HG03175 (cell line): Measurements from ENCODE around the gene FLYWCH1.

Experiments used
- ATAC-seq: cut with Tn5 transposase; IDR thresholded peaks from one replicate; pipeline ENCODE4 v1.9.1; 2021; ENCODE audit warnings: mild to moderate bottlenecking, moderate library complexity; ENCODE audit not compliant: unreplicated experiment

FLYWCH1 gene

DNA sequence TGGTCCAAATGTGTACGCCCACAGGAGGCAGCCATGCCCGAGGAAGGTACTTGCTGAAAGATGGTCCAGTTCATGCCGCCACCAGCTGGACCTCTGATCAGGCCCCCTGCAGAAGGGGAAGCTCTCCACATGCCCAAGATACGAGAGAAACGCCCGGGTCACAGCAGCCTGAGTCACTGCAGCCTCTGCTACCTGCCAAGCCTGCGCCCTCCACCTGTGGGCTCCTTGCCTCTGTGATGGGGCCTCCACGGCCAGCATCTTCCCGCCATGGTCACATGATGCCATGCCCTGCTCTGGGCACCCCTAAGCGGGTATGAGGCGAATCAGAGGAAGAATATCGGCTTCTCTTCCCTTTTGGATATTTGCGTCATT is 38.6 kb downstream of the FLYWCH1 start:
- ATAC-seq: no peak

DNA sequence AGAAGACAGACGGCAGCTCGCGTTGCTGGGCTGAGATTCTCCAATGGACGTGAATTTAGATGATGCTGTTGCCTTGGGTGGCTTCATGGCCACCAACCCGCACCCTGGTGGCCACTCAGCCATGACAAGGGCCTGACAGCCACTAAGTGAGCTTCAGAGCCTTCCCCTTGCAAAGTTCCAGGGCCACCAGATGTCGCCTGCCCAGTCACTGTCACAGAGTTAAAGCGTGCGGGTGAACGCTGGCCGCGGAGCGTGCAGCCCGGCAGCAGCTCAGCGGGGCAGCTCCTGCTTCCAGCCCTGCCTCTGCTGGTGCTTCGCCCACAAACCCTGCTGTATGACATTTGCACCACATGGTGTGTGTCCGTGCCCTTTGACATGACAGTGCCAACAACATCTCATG is 39.0 kb downstream of the FLYWCH1 start:
- ATAC-seq: no peak

DNA sequence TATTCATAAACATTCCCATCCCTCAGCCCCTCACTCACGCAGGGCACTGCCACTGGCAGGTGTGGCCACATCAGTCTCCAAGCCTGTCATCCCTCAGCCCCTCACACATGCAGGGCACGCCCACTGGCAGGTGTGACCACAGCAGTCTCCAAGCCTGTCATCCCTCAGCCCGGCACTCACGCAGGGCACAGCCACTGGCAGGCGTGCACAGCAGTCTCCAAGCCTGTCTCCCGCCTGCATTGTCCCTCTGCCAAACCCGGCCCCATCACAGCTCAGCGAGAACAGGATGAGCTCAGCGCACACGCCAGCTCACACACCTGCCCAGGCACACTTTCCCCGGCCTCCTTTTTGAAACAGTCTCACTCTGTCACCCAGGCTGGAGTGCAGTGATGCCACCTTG is 40.9 kb downstream of the FLYWCH1 start:
- no peak for ATAC-seq

DNA sequence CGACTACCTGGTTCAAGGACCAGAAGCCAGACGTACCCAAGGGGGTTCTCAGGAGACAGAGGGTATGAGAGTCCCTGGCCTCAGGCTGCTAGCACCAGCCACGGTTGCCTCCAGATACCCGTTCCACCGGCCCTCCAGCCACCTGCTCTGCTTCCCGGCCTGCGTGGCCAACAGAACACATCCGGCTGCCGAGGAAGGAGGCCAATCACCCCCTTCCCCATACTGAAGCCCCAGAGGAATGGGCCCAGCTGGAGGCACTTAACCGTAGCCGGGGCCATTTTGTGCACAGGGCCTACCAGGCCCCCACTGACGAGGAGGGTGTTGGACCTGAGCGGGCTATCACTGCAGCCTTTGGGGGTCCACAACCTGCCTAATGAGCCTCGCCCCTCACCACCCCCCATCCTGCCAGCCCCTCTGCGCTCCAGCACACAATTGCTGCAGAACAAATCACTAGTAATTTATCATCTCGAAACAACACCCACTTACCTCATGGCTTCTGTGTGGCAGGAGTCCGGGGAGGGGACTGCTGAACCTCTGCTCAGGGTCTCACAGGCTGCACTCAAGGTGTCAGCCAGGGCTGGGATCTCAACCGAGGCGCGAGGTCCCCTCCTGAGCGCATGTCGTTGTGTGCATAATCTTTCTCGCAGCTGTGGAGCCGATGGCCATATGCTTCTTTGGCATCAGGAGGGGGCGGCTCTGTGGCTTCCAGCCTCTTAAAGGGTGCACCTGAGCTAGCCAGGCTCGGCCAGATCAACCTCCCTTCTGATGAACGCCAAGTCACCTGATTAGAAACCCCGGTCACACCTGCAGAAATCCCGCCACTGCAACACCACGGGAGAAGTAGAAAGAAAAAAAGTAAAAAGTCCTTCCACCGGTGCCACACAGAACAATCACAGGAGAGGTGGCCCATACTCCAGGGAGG is 42.2 kb downstream of the FLYWCH1 start:
- no peak for ATAC-seq

DNA sequence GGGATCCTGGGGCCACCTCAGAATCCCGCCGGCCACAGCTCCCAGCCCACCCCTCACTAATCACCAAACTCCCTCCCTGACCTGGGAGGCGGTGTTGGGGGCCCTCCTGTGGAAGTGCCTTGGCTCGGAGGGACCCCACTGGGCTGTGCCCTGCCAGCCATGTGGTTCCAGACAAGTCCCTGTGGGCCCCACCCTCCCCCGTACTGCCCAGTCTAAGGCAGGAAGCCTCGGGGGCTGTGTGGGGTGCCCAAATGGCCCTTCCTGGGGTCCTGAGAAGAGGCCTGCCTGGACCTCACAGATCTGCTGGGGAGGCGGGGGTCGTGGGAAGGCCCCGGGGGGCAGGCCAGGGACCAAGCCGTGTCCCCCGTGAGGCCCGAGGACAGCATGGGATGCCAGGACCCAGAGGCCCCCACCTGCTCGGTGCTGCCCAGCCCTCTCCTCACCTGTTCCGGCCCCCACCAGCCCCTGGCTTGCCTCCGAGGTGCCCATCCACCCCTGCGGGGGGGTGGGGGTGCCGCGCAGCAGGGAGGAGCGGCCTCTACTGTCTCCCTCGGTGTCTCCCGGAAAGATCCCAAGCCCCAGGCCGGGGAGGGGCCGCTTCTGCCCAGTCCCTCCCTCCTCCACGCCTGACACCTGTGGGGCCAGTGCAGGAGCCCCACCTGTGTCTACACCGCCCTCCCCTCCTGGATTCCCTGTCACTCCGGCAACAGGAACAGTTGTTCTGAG is 43.1 kb downstream of the FLYWCH1 start:
- no peak for ATAC-seq

DNA sequence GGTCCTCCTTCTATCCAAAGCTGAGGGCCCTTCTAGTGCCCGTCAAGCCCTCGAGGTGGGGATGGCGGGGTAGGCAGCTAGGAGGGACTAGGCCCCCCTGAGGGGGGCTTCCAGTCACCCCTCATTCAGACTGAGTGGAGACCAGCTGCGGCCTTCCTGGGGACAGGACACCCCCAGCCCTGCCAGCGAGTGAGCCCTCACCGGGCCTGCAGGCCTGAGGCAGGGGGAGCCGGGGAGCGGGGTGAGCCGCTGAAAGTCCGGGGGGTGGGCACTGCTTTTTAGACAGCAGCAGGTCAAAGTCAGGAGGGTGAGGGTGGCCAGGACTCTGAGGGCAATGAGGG is 43.7 kb downstream of the FLYWCH1 start:
- ATAC-seq: no peak

DNA sequence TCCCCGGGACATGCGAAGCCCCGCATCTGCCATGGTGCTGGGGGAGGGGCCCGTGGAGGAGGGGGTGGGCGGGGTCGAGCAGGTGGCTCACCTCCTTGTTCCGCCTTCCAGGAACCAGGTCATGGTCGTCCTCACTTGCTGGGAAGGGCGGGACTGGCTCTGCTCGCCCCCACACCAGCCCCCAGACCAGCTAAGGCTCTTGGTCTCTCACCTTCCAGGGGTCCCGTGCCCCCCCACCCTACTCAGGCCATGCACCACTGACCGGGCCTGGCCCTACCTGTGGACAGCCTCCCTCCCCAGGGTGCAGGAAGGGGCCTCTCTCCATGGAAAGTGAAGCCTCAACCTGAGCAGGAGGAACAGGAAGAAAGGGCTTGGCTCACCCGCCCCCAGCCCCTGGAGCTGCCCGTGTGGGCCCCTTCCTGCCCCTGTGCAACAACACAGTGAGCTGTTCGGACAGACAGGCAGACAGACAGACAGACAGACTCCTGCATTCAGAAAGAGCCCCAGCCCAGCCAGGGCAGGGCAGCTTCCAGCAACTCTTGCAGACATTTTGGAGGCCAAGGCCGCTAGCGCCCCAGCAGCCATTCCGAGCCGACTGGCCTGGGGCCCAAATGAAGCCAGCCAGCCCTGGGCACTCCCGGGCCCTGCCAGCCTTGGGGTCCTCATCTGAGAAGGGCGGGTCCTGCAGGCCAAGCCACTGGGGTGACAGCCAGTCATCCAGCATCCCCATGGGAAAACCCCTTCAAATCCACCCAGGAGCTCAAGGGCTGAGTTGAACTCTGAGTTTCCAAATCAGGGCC is 44.2 kb downstream of the FLYWCH1 start:
- no peak for ATAC-seq

DNA sequence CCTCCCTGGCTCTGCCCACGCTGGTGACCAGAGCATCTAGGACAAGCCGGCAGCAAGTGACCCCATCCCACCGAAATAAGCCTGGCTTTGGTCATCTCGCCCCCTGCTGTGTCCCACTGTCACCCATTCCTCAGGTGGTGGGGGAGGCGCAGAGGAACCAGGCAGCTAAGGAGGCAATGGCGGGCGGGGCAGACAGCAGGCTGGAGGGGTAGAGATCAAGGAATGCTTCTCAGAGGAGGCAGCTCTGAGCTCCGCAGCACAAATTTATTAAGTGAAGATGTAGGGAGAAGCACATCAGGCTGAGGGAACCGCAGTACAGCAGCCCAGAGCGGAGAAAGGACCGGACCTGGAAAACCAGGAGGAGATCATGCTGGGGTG is 44.8 kb downstream of the FLYWCH1 start:
- no peak for ATAC-seq

DNA sequence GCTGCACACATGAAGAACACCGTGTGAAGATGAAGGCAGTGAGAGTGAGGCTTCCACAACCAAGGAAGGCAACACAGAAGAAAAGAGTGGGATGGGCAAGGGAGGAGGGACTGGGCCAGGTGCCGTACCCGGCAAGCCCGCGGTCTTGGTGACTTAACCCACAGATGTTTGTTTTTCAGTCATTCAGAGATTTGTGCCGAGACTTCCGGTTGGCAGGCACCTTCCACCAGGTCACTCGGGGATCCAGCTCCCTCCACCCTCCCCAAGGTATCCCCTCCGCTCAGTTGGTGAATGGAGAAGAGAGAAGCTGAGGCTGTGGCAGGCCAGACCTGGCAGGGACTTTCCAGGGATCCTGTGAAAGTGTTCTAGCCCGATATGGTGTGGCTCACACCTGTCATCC is 47.5 kb downstream of the FLYWCH1 start:
- ATAC-seq: no peak

DNA sequence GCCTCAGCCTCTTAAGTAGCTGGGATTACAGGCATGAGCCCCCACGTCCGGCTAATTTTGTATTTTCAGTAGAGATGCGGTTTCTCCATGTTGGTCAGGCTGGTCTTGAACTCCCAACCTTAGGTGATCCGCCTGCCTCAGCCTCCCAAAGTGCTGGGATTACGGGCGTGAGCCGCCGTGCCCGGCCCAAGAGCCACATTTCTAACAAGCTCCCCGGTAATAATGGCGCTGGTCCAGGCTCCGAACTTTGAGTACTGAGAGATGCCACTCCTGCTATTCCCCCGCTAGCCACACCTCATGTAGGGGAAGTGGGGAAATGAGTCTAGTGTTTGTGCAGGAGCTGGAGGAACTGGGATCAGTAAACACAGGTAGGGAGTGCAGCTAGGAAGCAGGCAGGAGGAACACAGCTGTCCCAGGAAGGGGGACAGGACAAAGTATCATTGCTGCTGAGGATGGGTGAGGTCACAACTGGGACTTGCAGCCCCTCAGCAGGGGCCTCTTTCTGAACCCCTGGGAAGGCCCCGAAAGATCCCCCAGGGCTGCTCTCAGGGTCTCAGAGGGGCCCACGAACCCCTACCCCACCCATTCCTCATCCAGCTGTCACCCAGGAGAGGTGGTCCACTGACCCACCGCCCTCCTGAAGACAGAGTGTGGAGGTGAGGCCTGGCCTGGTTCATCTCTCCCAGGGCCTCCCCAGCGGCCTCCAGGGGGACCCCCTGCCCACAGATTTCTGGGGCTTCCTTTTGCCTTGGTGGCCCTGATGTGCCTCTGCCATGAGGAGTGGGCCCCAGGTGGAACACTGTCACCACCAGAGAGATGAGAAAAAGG is 48.7 kb downstream of the FLYWCH1 start:
- no peak for ATAC-seq

DNA sequence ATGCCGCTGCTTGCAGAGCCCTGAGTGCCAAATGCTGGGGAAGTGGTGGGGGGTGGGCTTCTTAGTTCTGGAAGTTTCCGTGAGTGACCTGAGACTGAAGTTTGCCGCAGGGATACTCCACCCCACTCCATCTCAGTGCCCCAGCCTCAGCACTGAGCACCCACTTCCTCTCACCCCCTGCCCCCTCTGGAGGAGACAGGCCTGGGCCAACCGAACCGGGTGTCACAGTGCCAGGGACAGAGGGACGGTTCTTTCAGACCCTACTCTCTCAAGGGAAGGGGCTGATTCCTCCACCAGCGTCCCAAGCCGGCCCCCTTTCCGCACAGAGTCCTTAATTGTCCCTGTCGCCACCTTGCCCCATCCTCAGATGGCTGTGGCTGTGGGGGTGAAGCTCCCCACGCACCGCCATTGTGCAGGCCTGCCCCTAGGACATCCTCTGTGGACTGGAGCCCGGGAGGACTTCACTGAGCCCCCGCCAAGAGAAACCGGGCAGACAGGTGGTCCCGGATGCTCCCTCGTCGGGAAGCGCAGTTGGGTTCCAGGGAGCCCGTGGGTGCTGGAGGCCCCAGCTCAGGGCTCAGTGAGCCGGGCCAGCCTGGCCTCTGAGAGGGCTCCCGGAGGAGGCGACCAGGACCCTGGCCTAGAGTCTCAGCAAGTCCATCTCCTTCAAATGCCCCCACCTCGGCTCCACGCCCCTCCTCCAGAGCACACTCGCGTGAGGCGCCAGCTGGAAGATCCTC is 50.8 kb downstream of the FLYWCH1 start:
- no peak for ATAC-seq

DNA sequence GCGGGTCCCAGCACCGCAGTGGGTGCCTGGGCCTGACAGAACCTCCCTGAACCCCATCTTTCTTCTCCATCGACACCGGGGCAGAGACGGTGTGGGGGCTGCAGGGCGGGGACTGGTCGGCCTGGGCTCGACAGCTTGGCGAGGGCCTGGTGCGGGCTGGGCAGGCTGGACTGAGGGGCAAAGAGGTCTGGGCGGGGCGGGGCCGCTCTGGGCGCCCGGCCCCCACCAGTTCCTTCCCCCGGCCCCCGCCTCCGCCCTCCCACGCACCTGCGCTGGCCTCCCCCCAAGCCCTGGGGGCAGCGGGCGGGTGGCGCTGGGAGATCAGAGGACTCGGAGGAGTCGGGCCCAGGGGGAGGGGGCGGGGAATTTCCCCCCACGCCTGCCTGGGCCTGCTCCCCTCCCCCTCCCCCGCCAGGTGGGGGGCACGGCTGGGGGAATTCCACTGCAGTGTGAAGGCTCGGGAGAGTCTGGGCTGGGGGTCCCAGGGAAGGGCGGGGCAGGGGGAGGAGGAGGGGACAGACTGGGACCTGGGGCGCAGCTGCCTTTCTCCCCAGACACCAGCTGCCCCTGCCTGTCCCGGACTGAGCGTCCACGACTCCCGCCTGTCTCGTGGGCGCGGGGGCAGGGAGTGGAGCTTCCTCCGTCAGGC is 51.5 kb downstream of the FLYWCH1 start:
- no peak for ATAC-seq

DNA sequence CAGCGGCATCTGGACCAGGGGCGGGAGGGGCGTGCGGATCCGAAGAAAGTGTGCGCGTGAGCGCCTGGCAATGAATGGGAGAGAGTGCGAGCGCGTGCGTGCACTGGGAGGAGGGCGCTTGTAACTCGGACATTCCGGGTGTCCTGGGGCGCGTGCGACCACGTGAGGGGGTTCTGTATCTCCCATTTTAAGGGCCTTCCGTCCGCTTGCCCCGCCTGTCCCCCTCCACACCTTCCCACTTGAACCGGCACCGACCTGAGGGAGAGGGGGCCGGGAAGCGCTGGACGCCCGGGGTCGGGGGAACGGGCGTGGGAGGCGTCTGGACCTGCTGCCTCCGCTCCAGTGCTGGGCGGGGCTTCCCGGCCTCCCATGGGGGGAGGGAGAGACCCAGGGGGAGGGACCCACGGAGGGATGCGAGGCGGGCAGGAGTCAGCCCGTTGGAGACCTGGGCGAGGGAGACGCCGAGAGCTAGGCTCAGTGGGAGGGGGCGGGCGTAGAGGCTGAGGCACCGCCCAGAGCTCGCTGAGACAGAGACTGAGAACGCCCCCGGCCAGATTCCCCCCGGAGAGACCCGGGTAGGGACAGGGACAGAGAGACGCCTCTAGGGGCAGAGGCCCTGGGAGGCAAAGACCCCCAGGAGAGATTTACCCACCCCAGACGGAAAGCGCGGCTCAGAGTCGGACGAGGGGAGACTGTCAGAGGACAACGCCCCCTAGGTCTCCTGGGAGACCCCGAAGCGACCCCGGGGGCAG is 52.2 kb downstream of the FLYWCH1 start, which contains the start of gene KREMEN2:
Gene KREMEN2, plus strand, starts transcription at position 553 of the 752 bp plus-strand sequence. CDS start 246 bp downstream, outside the sequence.
- no peak for ATAC-seq

DNA sequence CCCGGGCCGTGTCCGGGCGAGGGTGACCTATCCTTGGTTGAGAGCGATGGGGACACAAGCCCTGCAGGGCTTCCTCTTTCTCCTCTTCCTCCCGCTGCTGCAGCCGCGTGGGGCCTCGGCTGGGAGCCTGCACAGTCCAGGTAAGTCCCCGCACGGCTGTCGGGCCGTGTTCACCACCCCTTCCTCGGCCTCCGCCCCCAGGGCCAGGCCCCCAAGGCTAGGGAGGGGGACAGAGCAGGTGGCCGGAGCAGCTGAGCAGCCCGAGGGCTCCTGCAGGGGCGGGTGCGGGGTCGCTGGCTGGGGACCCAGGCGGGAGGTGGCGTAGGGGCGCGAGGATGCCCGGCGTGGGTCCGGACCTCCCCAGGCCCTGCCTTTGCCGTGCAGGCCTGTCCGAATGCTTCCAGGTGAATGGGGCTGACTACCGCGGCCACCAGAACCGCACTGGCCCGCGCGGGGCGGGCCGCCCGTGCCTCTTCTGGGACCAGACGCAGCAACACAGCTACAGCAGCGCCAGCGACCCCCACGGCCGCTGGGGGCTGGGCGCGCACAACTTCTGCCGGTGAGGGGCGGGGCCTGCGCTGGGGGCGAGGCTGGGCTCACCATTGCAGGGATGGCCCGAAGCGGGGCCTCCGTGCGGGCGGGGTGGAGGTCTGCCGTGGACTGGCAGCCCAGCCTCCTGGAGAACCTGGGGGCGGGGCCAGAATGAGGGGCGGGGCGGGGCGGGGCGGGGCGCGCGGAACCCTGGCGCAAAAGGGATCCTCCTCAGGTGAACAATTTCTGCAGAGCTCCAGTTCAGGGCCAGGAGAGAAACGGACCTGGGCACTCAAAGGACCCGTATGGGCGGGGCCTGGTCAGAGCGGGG is 53.0 kb downstream of the FLYWCH1 start:
- no peak for ATAC-seq

DNA sequence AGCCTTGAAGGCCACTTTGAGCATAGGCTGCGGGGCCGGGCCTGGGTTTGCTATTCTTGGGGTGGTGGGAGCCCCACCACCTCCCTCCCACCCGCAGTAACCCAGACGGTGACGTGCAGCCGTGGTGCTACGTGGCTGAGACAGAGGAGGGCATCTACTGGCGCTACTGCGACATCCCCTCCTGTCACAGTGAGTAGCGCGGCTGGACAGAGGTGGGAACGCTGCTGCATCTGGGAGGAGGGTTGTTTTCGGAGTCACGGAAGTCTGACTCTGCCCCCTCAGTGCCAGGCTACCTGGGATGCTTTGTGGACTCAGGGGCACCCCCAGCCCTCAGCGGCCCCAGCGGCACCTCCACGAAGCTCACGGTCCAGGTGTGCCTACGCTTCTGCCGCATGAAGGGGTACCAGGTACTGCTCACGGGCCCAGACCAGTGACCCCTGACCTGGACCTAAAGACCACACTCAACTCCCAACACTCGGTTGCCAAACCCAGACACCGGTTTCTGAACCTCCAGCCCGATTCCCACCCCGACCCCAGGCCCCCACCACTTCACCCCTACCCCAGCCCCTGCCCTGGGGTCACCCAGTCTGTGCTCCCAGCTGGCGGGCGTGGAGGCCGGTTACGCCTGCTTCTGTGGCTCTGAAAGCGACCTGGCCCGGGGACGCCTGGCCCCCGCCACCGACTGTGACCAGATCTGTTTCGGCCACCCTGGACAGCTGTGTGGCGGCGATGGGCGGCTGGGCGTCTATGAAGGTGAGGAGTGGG is 54.5 kb downstream of the FLYWCH1 start:
- ATAC-seq: no peak

DNA sequence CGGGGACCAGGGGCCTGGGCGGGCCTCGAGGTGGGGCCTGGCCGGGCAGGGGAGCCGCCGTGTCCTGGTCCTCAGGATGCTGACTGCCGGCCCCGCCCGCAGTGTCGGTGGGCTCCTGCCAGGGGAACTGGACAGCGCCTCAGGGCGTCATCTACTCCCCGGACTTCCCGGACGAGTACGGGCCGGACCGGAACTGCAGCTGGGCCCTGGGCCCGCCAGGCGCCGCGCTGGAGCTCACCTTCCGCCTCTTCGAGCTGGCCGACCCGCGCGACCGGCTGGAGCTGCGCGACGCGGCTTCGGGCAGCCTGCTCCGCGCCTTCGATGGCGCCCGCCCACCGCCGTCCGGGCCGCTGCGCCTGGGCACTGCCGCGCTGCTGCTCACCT is 55.1 kb downstream of the FLYWCH1 start:
- no peak for ATAC-seq

DNA sequence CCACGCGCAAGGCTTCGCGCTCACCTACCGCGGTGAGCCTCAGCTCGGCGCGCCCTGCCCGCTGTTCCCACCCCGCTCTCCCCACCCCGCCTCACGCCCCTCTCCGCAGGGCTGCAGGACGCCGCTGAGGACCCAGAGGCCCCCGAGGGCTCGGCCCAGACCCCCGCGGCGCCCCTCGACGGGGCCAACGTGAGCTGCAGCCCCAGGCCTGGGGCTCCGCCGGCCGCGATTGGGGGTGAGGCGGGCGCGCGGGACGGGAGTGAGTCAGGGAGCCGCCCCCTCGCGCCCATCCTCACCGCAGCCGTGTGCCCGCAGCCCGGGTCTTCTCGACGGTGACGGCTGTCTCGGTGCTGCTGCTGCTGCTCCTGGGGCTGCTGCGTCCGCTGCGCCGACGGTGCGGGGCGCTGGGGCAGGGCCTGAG is 55.5 kb downstream of the FLYWCH1 start:
- ATAC-seq: no peak
